CD14-positive monocyte (primary cell): Measurements from ENCODE around the gene VPS37C. TPM values are rescaled to one million over a fixed set of nuclear protein-coding genes. Genes with fewer than 3 reads are reported as not detected.

Experiments
- DNase-seq, 3 donors: peaks; one replicate each; pipeline ENCODE4 v3.0.0-alpha.2; 2011 to 2022
- H2AFZ ChIP-seq: 2 replicates; pipeline ENCODE4 v1.6.0; 2012; ENCODE audit warnings: mild to moderate bottlenecking, low read depth, low read length, inconsistent platforms; ENCODE audit not compliant: insufficient read depth, poor library complexity, severe bottlenecking
- H3K27ac ChIP-seq, 2 donors: 1 replicate in 1 of 2; 2 replicates in 1 of 2; pipeline ENCODE4 v1.5.1; 2012 to 2013; ENCODE audit warnings: low read length in 2 of 2, control low read depth in 1 of 2, inconsistent platforms in 1 of 2, low read depth in 1 of 2, mild to moderate bottlenecking in 1 of 2
- H3K27me3 ChIP-seq, 2 donors: one replicate each; pipeline versions ENCODE4 v1.6.0 to v1.6.1; 2011 to 2013; ENCODE audit warnings: low read length in 2 of 2; ENCODE audit not compliant: control insufficient read depth in 2 of 2, insufficient read depth in 2 of 2
- H3K36me3 ChIP-seq, 2 donors: replicated peaks in 1 of 2; 1 replicate in 1 of 2; 2 replicates in 1 of 2; pipeline versions ENCODE4 v1.5.1 to v1.6.1; 2012 to 2013; ENCODE audit warnings: low read length in 2 of 2, control low read depth in 1 of 2, inconsistent platforms in 1 of 2, mild to moderate bottlenecking in 1 of 2; ENCODE audit not compliant: insufficient read depth in 2 of 2, control insufficient read depth in 1 of 2
- H3K4me1 ChIP-seq, 2 donors: 1 replicate in 1 of 2; 2 replicates in 1 of 2; pipeline versions ENCODE4 v1.5.1 to v1.6.1; 2012 to 2013; ENCODE audit warnings: low read length in 2 of 2, control low read depth in 1 of 2, inconsistent platforms in 1 of 2, mild to moderate bottlenecking in 1 of 2, moderate library complexity in 1 of 2; ENCODE audit not compliant: insufficient read depth in 2 of 2, control insufficient read depth in 1 of 2
- H3K4me2 ChIP-seq: replicated peaks from 2 replicates; pipeline ENCODE3; 2012; ENCODE audit warnings: low read length, moderate library complexity, mild to moderate bottlenecking; ENCODE audit not compliant: poor library complexity, severe bottlenecking; ENCODE audit errors: extremely low read depth
- H3K4me3 ChIP-seq, 3 experiments: fragments of 200-600 bp in 1 of 3; sonication (generic) in 1 of 3; replicated peaks in 1 of 3; 1 replicate in 2 of 3; 2 replicates in 1 of 3; pipeline ENCODE4 v1.5.1; 2011 to 2013; ENCODE audit warnings: low read length in 3 of 3, mild to moderate bottlenecking in 3 of 3, control low read depth in 2 of 3, low read depth in 2 of 3, inconsistent platforms in 1 of 3, moderate library complexity in 1 of 3
- H3K79me2 ChIP-seq: 2 replicates; pipeline ENCODE4 v1.6.0; 2012; ENCODE audit warnings: mild to moderate bottlenecking, control low read depth, inconsistent platforms, low read length, moderate library complexity; ENCODE audit not compliant: insufficient read depth
- H3K9ac ChIP-seq: 2 replicates; pipeline ENCODE4 v1.6.0; 2017; ENCODE audit warnings: low read length, mild to moderate bottlenecking; ENCODE audit not compliant: insufficient read depth, poor library complexity, severe bottlenecking
- H3K9me3 ChIP-seq, 2 donors: replicated peaks in 1 of 2; 1 replicate in 1 of 2; 2 replicates in 1 of 2; pipeline versions ENCODE4 v1.5.1 to v1.6.1; 2012 to 2013; ENCODE audit warnings: low read length in 2 of 2, control low read depth in 1 of 2; ENCODE audit not compliant: control insufficient read depth in 1 of 2, insufficient read depth in 1 of 2
- H4K20me1 ChIP-seq: 2 replicates; pipeline ENCODE4 v1.6.0; 2012; ENCODE audit warnings: mild to moderate bottlenecking, low read length, control low read depth, moderate library complexity; ENCODE audit not compliant: insufficient read depth
- H3K27ac Mint-ChIP-seq, 7 donors: one replicate each; pipeline ENCODE4 v1.8.0; 2020; ENCODE audit warnings: mild to moderate bottlenecking in 7 of 7, mixed read lengths in 7 of 7, moderate library complexity in 6 of 7, inconsistent platforms in 2 of 7
- H3K27me3 Mint-ChIP-seq, 3 donors: one replicate each; pipeline ENCODE4 v1.8.0; 2021 to 2022; ENCODE audit warnings: low read depth in 3 of 3, mild to moderate bottlenecking in 3 of 3, mixed read lengths in 3 of 3, moderate library complexity in 3 of 3, inconsistent platforms in 1 of 3
- H3K36me3 Mint-ChIP-seq, 2 donors: one replicate each; pipeline ENCODE4 v1.8.0; 2020; ENCODE audit warnings: mixed read lengths in 2 of 2, inconsistent platforms in 1 of 2, mild to moderate bottlenecking in 1 of 2
- H3K4me1 Mint-ChIP-seq: one replicate; pipeline ENCODE4 v1.8.0; 2020; ENCODE audit warnings: mild to moderate bottlenecking, mixed read lengths
- H3K4me3 Mint-ChIP-seq, 2 donors: one replicate each; pipeline ENCODE4 v1.8.0; 2020; ENCODE audit warnings: mild to moderate bottlenecking in 2 of 2, mixed read lengths in 2 of 2, moderate library complexity in 1 of 2
- H3K9me3 Mint-ChIP-seq, 7 donors: one replicate each; pipeline ENCODE4 v1.8.0; 2020 to 2022; ENCODE audit warnings: mixed read lengths in 7 of 7, mild to moderate bottlenecking in 6 of 7, moderate library complexity in 6 of 7, inconsistent platforms in 2 of 7
- CTCF ChIP-seq: fragments of 200-600 bp; IDR thresholded peaks from one replicate; pipeline ENCODE4 v1.8.0; 2022; ENCODE audit warnings: antibody characterized with exemption, mild to moderate bottlenecking
- WGBS: methylation state at CpG from one replicate; pipeline ENCODE4 v1.1.5; 2013; ENCODE audit warnings: missing lambda C conversion rate; ENCODE audit not compliant: insufficient coverage; 5-methylcytosine and 5-hydroxymethylcytosine counted together
- intact Hi-C, 2 donors: fragments of 100-400 bp; cut with micrococcal nuclease; formaldehyde crosslinking; loops; one replicate each; pipeline versions ENCODE4 v1.15.0 to v1.15.1; 2023
- polyA plus RNA-seq, 3 donors: library from polyadenylated mRNA; depleted of rRNA in 1 of 3; unstranded in 2 of 3; stranded (reverse) in 1 of 3; fragments of 300-500 nt in 2 of 3; fragments of >200 nt in 1 of 3; fragmentation: Illumina TruSeq in 2 of 3; gene quantifications; 1 replicate in 2 of 3; 2 replicates in 1 of 3; pipeline ENCODE4 v1.2.3, GENCODE V29; 2012 to 2021

The VPS37C gene
- polyA plus RNA-seq, 3 donors, result 1.9 to 25.1 (median 3.8) TPM

GRCh38 chr11:61090521-61090920 is 70.7 kb downstream of the VPS37C start:
- peaks cover 0 to 4% (median 2%) of the 10 kb centered on the region in 3 donors for H3K27me3 Mint-ChIP-seq
- H3K36me3 Mint-ChIP-seq, result no peaks in the 10 kb centered on the region
- H3K27ac ChIP-seq, result no peak overlapping the region
- peaks cover 42 to 44% of the 10 kb centered on the region in 2 donors for H3K4me1 ChIP-seq
- no peak overlapping the region for H2AFZ ChIP-seq
- H3K9me3 Mint-ChIP-seq, result peaks cover 0 to 4% (median 0%) of the 10 kb centered on the region in 7 donors
- no peaks in the 10 kb centered on the region for H3K36me3 ChIP-seq
- intact Hi-C loops, result no loop called here
- H3K4me1 Mint-ChIP-seq, result peaks cover 44% of the 10 kb centered on the region
- no peak overlapping the region for H3K4me2 ChIP-seq
- H3K9me3 ChIP-seq, result no peaks in the 10 kb centered on the region
- no peaks in the 10 kb centered on the region for H3K79me2 ChIP-seq
- H4K20me1 ChIP-seq, result no peaks in the 10 kb centered on the region
- H3K4me3 ChIP-seq, result no peak overlapping the region
- H3K27ac Mint-ChIP-seq, result peak overlapping the region in 5 of 7 donors; percentile 35 to 89 (median 50)
- no peak overlapping the region for H3K4me3 Mint-ChIP-seq
- H3K27me3 ChIP-seq, result no peaks in the 10 kb centered on the region
- H3K9ac ChIP-seq, result no peak overlapping the region
- WGBS, result 96% methylated on average over 11 of the region's 12 CpGs
- no peak for DNase-seq
- TF ChIP-seq CTCF, result no peak

GRCh38 chr11:61089806-61090491 is 71.3 kb downstream of the VPS37C start:
- intact Hi-C loops, result loop anchor here in 1 of 2 donors (5.0 kb wide), 1 partner anchor 37 kb away; no protein-coding TSS in a partner anchor
- Histone ChIP-seq H3K4me2 (no peak overlapping the region), H3K27me3 (no peaks in the 10 kb centered on the region), H3K27ac (no peak overlapping the region), H3K4me1 (peaks cover 36 to 38% of the 10 kb centered on the region in 2 donors), H3K79me2 (no peaks in the 10 kb centered on the region), H3K36me3 (no peaks in the 10 kb centered on the region), H3K9me3 (no peaks in the 10 kb centered on the region), H3K9ac (no peak overlapping the region), H2AFZ (no peak overlapping the region), H4K20me1 (no peaks in the 10 kb centered on the region), H3K4me3 (no peak overlapping the region)
- peaks cover 0 to 4% (median 0%) of the 10 kb centered on the region in 7 donors for H3K9me3 Mint-ChIP-seq
- H3K27ac Mint-ChIP-seq, result peak overlapping the region in 1 of 7 donors; percentile 13
- no peaks in the 10 kb centered on the region for H3K36me3 Mint-ChIP-seq
- peaks cover 38% of the 10 kb centered on the region for H3K4me1 Mint-ChIP-seq
- TF ChIP-seq CTCF, result no peak
- H3K27me3 Mint-ChIP-seq, result peaks cover 0 to 2% (median 0%) of the 10 kb centered on the region in 3 donors
- 94% methylated on average over 10 of the region's 12 CpGs for WGBS
- no peak for DNase-seq
- H3K4me3 Mint-ChIP-seq, result no peak overlapping the region
